A673 (cell line): ENCODE measurements around the gene ITIH5. TPM values are rescaled to one million over a fixed set of nuclear protein-coding genes. Genes with fewer than 3 reads are reported as not detected.

Experiments
- BruUV-seq: library from RNA; stranded (reverse); fragments of 400-500 nt; replicated peaks from 2 replicates; lab custom pipeline; 2021; lab: Mats Ljungman, UMichigan
- CTCF ChIA-PET: fragments of 300-600 bp; sonication (Branson Sonifier 250); formaldehyde crosslinking; loops from one replicate; lab custom pipeline; 2022; ENCODE audit warnings: antibody characterized with exemption; lab: Charles Lee
- POLR2A ChIA-PET: fragments of 300-600 bp; sonication (Branson Sonifier 250); formaldehyde crosslinking; loops from one replicate; lab custom pipeline; 2022; ENCODE audit warnings: antibody characterized with exemption; ENCODE audit not compliant: low non-redundant PET; lab: Charles Lee
- DNase-seq: peaks from one replicate; pipeline ENCODE4 v3.0.0-alpha.2; 2015; ENCODE audit warnings: low spot score
- H3K27ac ChIP-seq: fragments of 200-600 bp; sonication (generic); 2 replicates; pipeline ENCODE4 v1.5.1; 2016; ENCODE audit warnings: mixed run types, low read depth, mild to moderate bottlenecking, mixed read lengths, antibody characterized with exemption, low read length; ENCODE audit not compliant: poor library complexity, severe bottlenecking
- H3K27me3 ChIP-seq: fragments of 200-600 bp; sonication (generic); replicated peaks from 2 replicates; pipeline ENCODE4 v1.6.1; 2017; ENCODE audit warnings: mixed run types, low read depth, mild to moderate bottlenecking, mixed read lengths, antibody characterized with exemption, low read length; ENCODE audit not compliant: insufficient read depth, poor library complexity
- H3K36me3 ChIP-seq: fragments of 200-600 bp; sonication (generic); 2 replicates; pipeline ENCODE4 v1.6.1; 2016; ENCODE audit warnings: mixed run types, mild to moderate bottlenecking, mixed read lengths, antibody characterized with exemption, low read length; ENCODE audit not compliant: insufficient read depth, poor library complexity, severe bottlenecking
- H3K4me1 ChIP-seq: fragments of 200-600 bp; sonication (generic); 2 replicates; pipeline ENCODE4 v1.6.1; 2017; ENCODE audit warnings: mixed run types, mild to moderate bottlenecking, mixed read lengths, antibody characterized with exemption, low read length; ENCODE audit not compliant: insufficient read depth, poor library complexity, severe bottlenecking
- H3K4me3 ChIP-seq: fragments of 200-600 bp; sonication (generic); 2 replicates; pipeline ENCODE4 v1.5.1; 2016; ENCODE audit warnings: low read depth, mixed run types, mild to moderate bottlenecking, mixed read lengths, low read length; ENCODE audit not compliant: poor library complexity, severe bottlenecking
- H3K9me3 ChIP-seq: fragments of 200-600 bp; sonication (generic); 2 replicates; pipeline ENCODE4 v1.6.1; 2016; ENCODE audit warnings: mixed run types, low read depth, mild to moderate bottlenecking, mixed read lengths, antibody characterized with exemption, low read length; ENCODE audit not compliant: poor library complexity, severe bottlenecking
- CTCF ChIP-seq: fragments of 300-800, 200-600 bp; sonication (generic); conservative IDR thresholded peaks from 2 replicates; pipeline ENCODE4 v1.5.1; 2017; ENCODE audit warnings: low read depth, mild to moderate bottlenecking, antibody characterized with exemption, low read length, moderate library complexity, mixed read lengths
- EZH2 ChIP-seq: fragments of 200-600 bp; sonication (generic); IDR thresholded peaks from 2 replicates; pipeline ENCODE4 v1.6.1; 2017; ENCODE audit warnings: borderline replicate concordance, low read depth, mild to moderate bottlenecking, mixed read lengths, antibody characterized with exemption, low read length; ENCODE audit not compliant: poor library complexity, severe bottlenecking
- intact Hi-C: fragments of 100-400 bp; cut with micrococcal nuclease; formaldehyde crosslinking; loops from one replicate; pipeline ENCODE4 v1.10.0; 2022; ENCODE audit not compliant: unreplicated experiment
- total RNA-seq: library from RNA; stranded (reverse); gene quantifications from 2 replicates; pipeline ENCODE4 v1.2.3, GENCODE V29; 2021

ITIH5 gene
- total RNA-seq, 1 experiment from 2014 or later: not detected

GRCh38 chr10:7551289-7551688 lies 115.5 kb downstream of the ITIH5 start:
- Histone ChIP-seq H3K4me1 (no peaks in the 10 kb centered on the region), H3K36me3 (no peaks in the 10 kb centered on the region), H3K27me3 (no peaks in the 10 kb centered on the region), H3K4me3 (no peak overlapping the region), H3K27ac (no peak overlapping the region), H3K9me3 (no peaks in the 10 kb centered on the region)
- TF ChIP-seq EZH2: no peak
- TF ChIP-seq CTCF: no peak
- no peak for DNase-seq
- no TSS peak for BruUV-seq
- intact Hi-C loops: no loop called here
- POLR2A ChIA-PET: no interaction called here
- CTCF ChIA-PET: no interaction called here

DNA sequence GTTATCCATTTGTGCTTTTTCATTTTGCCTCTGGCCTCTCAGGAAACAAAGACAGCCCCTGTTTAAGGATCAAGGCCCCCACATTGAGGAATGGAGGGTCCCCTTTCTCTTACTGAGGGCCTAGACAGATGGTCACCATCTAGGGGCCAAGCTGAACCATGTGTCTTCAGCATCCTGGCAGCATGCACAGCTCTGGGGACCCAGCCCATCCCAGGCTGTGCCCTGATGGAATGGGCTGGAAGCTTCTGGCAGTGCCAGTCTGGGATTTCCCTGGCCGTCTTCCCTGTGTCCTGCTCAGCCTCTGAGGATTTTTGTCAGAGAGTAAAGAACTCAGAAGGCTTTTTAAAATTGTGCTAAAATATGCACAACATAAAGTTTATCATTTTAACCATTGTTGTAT lies 116.8 kb downstream of the ITIH5 start:
- H3K4me3 ChIP-seq: no peak overlapping the region
- BruUV-seq: no TSS peak
- no peaks in the 10 kb centered on the region for H3K4me1 ChIP-seq
- no peak for TF ChIP-seq CTCF
- TF ChIP-seq EZH2: no peak
- H3K27me3 ChIP-seq: no peaks in the 10 kb centered on the region
- ChIA-PET POLR2A (no interaction called here), CTCF (no interaction called here)
- no peak overlapping the region for H3K27ac ChIP-seq
- no peaks in the 10 kb centered on the region for H3K9me3 ChIP-seq
- intact Hi-C loops: no loop called here
- H3K36me3 ChIP-seq: no peaks in the 10 kb centered on the region
- no peak for DNase-seq

DNA sequence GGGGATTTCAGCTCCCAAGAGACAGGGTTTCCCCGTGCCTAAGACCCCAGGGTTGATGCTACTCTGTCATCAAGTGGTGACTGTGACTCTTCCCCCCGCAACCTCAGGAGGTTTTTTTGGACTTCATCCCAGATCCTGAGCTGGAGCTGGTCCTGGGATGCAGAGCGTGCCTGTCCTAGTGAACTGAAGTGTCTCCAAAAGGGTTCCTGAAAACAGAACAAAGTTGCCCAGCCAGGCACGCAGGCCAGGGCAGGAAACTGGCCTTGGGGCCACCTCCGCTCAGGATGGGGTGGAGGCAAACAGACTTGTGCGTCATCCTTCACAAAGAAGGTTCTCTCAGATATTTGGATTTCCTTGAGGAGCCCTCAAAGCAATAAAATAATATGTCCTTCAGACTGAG lies 118.9 kb downstream of the ITIH5 start:
- no peak for DNase-seq
- Histone ChIP-seq H3K9me3 (no peaks in the 10 kb centered on the region), H3K4me3 (no peak overlapping the region), H3K4me1 (peaks cover 6% of the 10 kb centered on the region), H3K27ac (no peak overlapping the region), H3K36me3 (no peaks in the 10 kb centered on the region), H3K27me3 (no peaks in the 10 kb centered on the region)
- no TSS peak for BruUV-seq
- TF ChIP-seq CTCF: no peak
- no peak for TF ChIP-seq EZH2
- intact Hi-C loops: no loop called here
- ChIA-PET CTCF (no interaction called here), POLR2A (interaction anchor here (0.6 kb wide), 1 partner anchor 32 kb away, joined by 7 read pairs; no protein-coding TSS in a partner anchor)
